Measurements from ENCODE around the gene POLR3F. TPM values are rescaled to one million over a fixed set of nuclear protein-coding genes. Genes with fewer than 3 reads are reported as not detected.
"Not testable (repeated sequence)": the region's sequence is repeated elsewhere in the genome, so short reads cannot be mapped to it uniquely, and the experiment has no call there.

Gene POLR3F
- total and polyA plus RNA-seq, 2 donors (not counting 3 experiments of a cell fraction or from before 2014, with no cell fraction given) = 4.5 to 9.8 TPM

DNA sequence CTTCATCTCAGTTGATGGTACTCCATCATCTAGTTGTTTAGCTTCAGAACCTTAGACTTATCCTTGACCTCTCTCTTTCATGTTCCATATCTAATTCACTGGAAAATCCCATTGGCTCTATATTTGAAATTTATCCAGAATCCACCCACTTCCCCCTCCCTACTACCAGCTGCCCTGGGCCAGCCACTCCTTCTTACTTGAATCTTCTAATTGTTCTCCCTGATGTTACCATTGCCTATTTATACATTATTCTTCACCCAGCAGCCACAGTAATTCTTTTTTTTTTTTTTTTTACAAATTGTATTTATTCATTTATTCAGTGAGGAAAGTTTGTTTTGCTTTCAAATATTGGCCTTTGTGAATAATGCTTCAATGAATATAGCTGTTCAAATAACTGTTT, 48.8 kb downstream of the POLR3F start:
- no peak overlapping the region for H2AFZ ChIP-seq (ENCODE audit: low read depth, low read length)
- no peaks in the 10 kb centered on the region for H3K79me2 ChIP-seq (ENCODE audit: control insufficient read depth, insufficient read depth, low read length)
- DNase-seq (ENCODE audit: low read depth, low spot score) (no peak), FAIRE-seq (no peak)
- intact Hi-C loops (cut with micrococcal nuclease) (no loop called here), dilution Hi-C loops (cut with MboI; ENCODE audit: extremely low pct_ligation_motif_present, low sequenced_read_pairs) (no loop called here)
- H3K9ac ChIP-seq (replicated peaks; ENCODE audit: extremely low read depth, insufficient read depth, low read length) = no peak overlapping the region
- no peak overlapping the region for H3K4me3 ChIP-seq (replicated peaks in 1 of 3; ENCODE audit: insufficient read depth in 1 of 3, low read depth in 1 of 3, low read length in 3 of 3)
- POLR2A ChIA-PET = no interaction called here
- CTCF ChIA-PET = interaction anchor here (0.7 kb wide), 1 partner anchor 13 kb away, joined by 3 read pairs; no protein-coding TSS in a partner anchor
- H3K9me1 ChIP-seq (replicated peaks; ENCODE audit: control insufficient read depth, extremely low read depth, insufficient read depth, low read length) = no peaks in the 10 kb centered on the region
- no peaks in the 10 kb centered on the region for H4K20me1 ChIP-seq (replicated peaks; ENCODE audit: control insufficient read depth, extremely low read depth, insufficient read depth, low read length)
- H3K4me1 ChIP-seq (ENCODE audit: control insufficient read depth, extremely low read depth, insufficient read depth, low read length) = no peaks in the 10 kb centered on the region
- no peaks in the 10 kb centered on the region for H3K27me3 ChIP-seq (ENCODE audit: control insufficient read depth in 2 of 2, insufficient read depth in 2 of 2, low read length in 2 of 2)
- no TSS peak for BruUV-seq (replicated peaks)
- no peak overlapping the region for H3K27ac ChIP-seq (ENCODE audit: insufficient read depth, low read depth, low read length)
- H3K4me2 ChIP-seq (ENCODE audit: insufficient read depth, low read length) = no peak overlapping the region
- no peak for TF ChIP-seq EZH2 (IDR thresholded peaks at IDR 0.05; ENCODE audit: borderline replicate concordance, low read depth, low read length, severe bottlenecking)
- no peak for TF ChIP-seq GATA2 (IDR thresholded peaks at IDR 0.05; ENCODE audit: insufficient read depth, insufficient read length, low read depth, low read length)
- TF ChIP-seq POLR2AphosphoS5 (IDR thresholded peaks at IDR 0.05; ENCODE audit: insufficient read depth, low read depth, low read length) = no peak
- TF ChIP-seq, protein P1, sequence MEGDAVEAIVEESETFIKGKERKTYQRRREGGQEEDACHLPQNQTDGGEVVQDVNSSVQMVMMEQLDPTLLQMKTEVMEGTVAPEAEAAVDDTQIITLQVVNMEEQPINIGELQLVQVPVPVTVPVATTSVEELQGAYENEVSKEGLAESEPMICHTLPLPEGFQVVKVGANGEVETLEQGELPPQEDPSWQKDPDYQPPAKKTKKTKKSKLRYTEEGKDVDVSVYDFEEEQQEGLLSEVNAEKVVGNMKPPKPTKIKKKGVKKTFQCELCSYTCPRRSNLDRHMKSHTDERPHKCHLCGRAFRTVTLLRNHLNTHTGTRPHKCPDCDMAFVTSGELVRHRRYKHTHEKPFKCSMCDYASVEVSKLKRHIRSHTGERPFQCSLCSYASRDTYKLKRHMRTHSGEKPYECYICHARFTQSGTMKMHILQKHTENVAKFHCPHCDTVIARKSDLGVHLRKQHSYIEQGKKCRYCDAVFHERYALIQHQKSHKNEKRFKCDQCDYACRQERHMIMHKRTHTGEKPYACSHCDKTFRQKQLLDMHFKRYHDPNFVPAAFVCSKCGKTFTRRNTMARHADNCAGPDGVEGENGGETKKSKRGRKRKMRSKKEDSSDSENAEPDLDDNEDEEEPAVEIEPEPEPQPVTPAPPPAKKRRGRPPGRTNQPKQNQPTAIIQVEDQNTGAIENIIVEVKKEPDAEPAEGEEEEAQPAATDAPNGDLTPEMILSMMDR (IDR thresholded peaks at IDR 0.05; ENCODE audit: extremely low read depth in 1 of 2, insufficient read depth in 1 of 2, low read depth in 1 of 2, low read length in 2 of 2) = no peak
- TF ChIP-seq MYC (IDR thresholded peaks at IDR 0.05; ENCODE audit: low read depth, low read length) = no peak
- TF ChIP-seq, protein P2, sequence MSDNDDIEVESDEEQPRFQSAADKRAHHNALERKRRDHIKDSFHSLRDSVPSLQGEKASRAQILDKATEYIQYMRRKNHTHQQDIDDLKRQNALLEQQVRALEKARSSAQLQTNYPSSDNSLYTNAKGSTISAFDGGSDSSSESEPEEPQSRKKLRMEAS (IDR thresholded peaks at IDR 0.05; ENCODE audit: insufficient read depth, insufficient read length) = no peak
- TF ChIP-seq JUN (IDR thresholded peaks at IDR 0.05; ENCODE audit: borderline replicate concordance, insufficient read depth, insufficient read length, low read depth) = no peak
- no peak for TF ChIP-seq FOS (IDR thresholded peaks at IDR 0.05; ENCODE audit: borderline replicate concordance, insufficient read depth, low read length)
- TF ChIP-seq POLR2A (IDR thresholded peaks at IDR 0.05; ENCODE audit: low read depth, low read length) = no peak
- H3K36me3 ChIP-seq (ENCODE audit: control insufficient read depth in 2 of 2, extremely low read depth in 1 of 2, insufficient read depth in 2 of 2, low read length in 2 of 2) = peaks cover 8 to 9% of the 10 kb centered on the region in 2 experiments
- no peaks in the 10 kb centered on the region for H3K9me3 ChIP-seq (replicated peaks; ENCODE audit: control insufficient read depth, insufficient read depth, low read length)

DNA sequence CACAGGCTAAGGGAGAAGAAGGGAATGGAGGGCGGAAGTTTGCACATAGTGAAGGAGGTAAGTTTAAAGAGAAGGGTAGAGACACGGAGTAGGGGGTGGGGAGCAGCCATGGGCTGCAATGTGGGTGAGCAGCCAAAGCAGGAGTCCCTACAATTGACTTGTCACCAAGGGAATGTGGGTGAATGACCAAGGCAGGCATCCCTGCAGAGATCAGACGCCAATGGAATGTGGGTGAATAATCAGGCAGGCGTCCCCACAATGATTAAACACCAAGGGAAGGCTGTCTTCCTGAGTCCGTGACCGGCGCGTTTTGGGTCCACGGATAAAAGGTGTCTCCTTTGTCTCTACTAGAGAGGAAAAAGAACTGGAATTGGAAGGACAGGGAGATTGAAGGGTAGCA, 54.9 kb downstream of the POLR3F start:
- intact Hi-C loops (cut with micrococcal nuclease); POLR2A ChIA-PET; BruUV-seq (replicated peaks); DNase-seq (ENCODE audit: low read depth, low spot score); H3K27ac ChIP-seq (ENCODE audit: insufficient read depth, low read depth, low read length); CTCF ChIA-PET; H3K79me2 ChIP-seq (ENCODE audit: control insufficient read depth, insufficient read depth, low read length); dilution Hi-C loops (cut with MboI; ENCODE audit: extremely low pct_ligation_motif_present, low sequenced_read_pairs); H3K9me1 ChIP-seq (replicated peaks; ENCODE audit: control insufficient read depth, extremely low read depth, insufficient read depth, low read length); H3K9ac ChIP-seq (replicated peaks; ENCODE audit: extremely low read depth, insufficient read depth, low read length); H3K4me3 ChIP-seq (replicated peaks in 1 of 3; ENCODE audit: insufficient read depth in 1 of 3, low read depth in 1 of 3, low read length in 3 of 3); H3K27me3 ChIP-seq (ENCODE audit: control insufficient read depth in 2 of 2, insufficient read depth in 2 of 2, low read length in 2 of 2); H3K4me1 ChIP-seq (ENCODE audit: control insufficient read depth, extremely low read depth, insufficient read depth, low read length); H4K20me1 ChIP-seq (replicated peaks; ENCODE audit: control insufficient read depth, extremely low read depth, insufficient read depth, low read length); H3K4me2 ChIP-seq (ENCODE audit: insufficient read depth, low read length); H2AFZ ChIP-seq (ENCODE audit: low read depth, low read length); FAIRE-seq; H3K9me3 ChIP-seq (replicated peaks; ENCODE audit: control insufficient read depth, insufficient read depth, low read length): not testable (repeated sequence)
- H3K36me3 ChIP-seq (ENCODE audit: control insufficient read depth in 2 of 2, extremely low read depth in 1 of 2, insufficient read depth in 2 of 2, low read length in 2 of 2) = peaks cover 13 to 15% of the 10 kb centered on the region in 2 experiments
